Vagina (tissue), 2 donors: ENCODE results near the gene CFAP90.

Experiments used
- CTCF ChIP-seq, 3 experiments: fragments of 450-650 bp in 2 of 3; fragments of 200-600 bp in 1 of 3; sonication (generic) in 1 of 3; IDR thresholded peaks; one replicate each; pipeline ENCODE4 v1.5.1; 2017 to 2019; ENCODE audit warnings: antibody characterized with exemption in 3 of 3, mild to moderate bottlenecking in 2 of 3, moderate library complexity in 2 of 3
- POLR2A ChIP-seq, 2 donors: fragments of 450-650 bp; IDR thresholded peaks; one replicate each; pipeline ENCODE4 v1.6.1; 2017; ENCODE audit warnings: antibody characterized with exemption in 2 of 2, mild to moderate bottlenecking in 2 of 2, moderate library complexity in 2 of 2
- POLR2AphosphoS5 ChIP-seq, 2 donors: sonication (generic); formaldehyde crosslinking; IDR thresholded peaks; one replicate each; pipeline ENCODE4 v1.9.0; 2017; ENCODE audit warnings: antibody characterized with exemption in 2 of 2, mild to moderate bottlenecking in 2 of 2, low read depth in 1 of 2; ENCODE audit not compliant: insufficient read depth in 1 of 2

- no peak for TF ChIP-seq CTCF (IDR thresholded peaks at IDR 0.05)
- no peak for TF ChIP-seq POLR2A (IDR thresholded peaks at IDR 0.05)
- TF ChIP-seq POLR2AphosphoS5 (IDR thresholded peaks at IDR 0.05; ENCODE audit: insufficient read depth in 1 of 2, low read depth in 1 of 2): no peak
Observed at GRCh38 chr5:7822449-7822848, 28.5 kb downstream of the CFAP90 start.
